HFFc6 (cell line): Measurements from ENCODE around the gene FUT3. TPM values are rescaled to one million over a fixed set of nuclear protein-coding genes. Genes with fewer than 3 reads are reported as not detected.
A peak's percentile ranks its signal among the peaks of the same experiment; 100 is the strongest.
"Not testable (repeated sequence)": the region's sequence is repeated elsewhere in the genome, so short reads cannot be mapped to it uniquely, and the experiment has no call there.

Source experiments
- DNase-seq: peaks from one replicate; pipeline ENCODE4 v3.0.0-alpha.2; 2018
- H3K27ac Mint-ChIP-seq: 2 replicates; pipeline ENCODE4 v1.8.0; 2020; ENCODE audit warnings: mild to moderate bottlenecking, mixed read lengths
- H3K27me3 Mint-ChIP-seq: 2 replicates; pipeline ENCODE4 v1.8.0; 2021; ENCODE audit warnings: mild to moderate bottlenecking, moderate library complexity, mixed read lengths; ENCODE audit not compliant: insufficient read depth
- H3K36me3 Mint-ChIP-seq: 2 replicates; pipeline ENCODE4 v1.8.0; 2021; ENCODE audit warnings: low read depth, mixed read lengths
- H3K4me1 Mint-ChIP-seq: 2 replicates; pipeline ENCODE4 v1.8.0; 2020; ENCODE audit warnings: low read depth, mixed read lengths
- H3K4me3 Mint-ChIP-seq: 2 replicates; pipeline ENCODE4 v1.8.0; 2020; ENCODE audit warnings: mild to moderate bottlenecking, moderate library complexity, mixed read lengths
- H3K9me3 Mint-ChIP-seq: 2 replicates; pipeline ENCODE4 v1.8.0; 2020; ENCODE audit warnings: mild to moderate bottlenecking, mixed read lengths
- total RNA-seq, 6 experiments: library from RNA; stranded (reverse); fragmentation: NEBNext Ultra II Directional; extraction: Animal tissue kit (Norgen Biotek cat#: 25700); gene quantifications; 2 replicates in 1 of 6; 3 replicates in 5 of 6; pipeline ENCODE4 v1.2.3, GENCODE V29; 2021
- TF ChIP-seq, protein P1 (sequence below): fragments of 200-600 bp; sonication (generic); IDR thresholded peaks from 2 replicates; pipeline ENCODE4 v1.5.0; 2021; ENCODE audit warnings: antibody characterized with exemption, mild to moderate bottlenecking

Gene FUT3
- total RNA-seq, 6 experiments from 2014 or later: not detected

DNA sequence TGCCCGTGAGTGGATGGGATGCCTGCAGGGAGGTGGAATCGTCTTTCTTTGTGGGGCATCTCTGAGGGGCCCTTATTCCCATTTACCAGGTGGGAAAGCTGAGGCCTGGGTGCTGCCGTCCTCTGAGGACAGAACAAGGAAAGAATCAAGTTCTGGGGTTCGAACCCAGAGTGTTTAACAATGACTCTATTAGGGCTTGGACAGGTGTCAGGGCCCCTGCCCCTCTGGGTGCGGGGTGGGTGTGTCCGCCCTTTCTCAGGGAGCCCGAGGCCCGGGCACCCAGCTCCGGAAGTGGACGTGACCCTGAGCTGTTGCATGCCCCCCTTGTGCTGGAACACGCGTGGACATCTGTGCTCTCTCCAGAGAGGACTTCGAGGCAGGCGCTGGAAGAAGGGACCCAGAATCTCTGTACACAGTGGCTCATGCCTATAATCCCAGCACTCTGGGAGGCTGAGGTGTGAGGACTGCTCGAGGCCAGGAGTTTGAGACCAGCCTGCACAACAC lies 41.6 kb upstream of the FUT3 start:
- no peaks in the 10 kb centered on the region for H3K9me3 Mint-ChIP-seq
- H3K4me3 Mint-ChIP-seq: no peak overlapping the region
- H3K27me3 Mint-ChIP-seq: peaks cover 11% of the 10 kb centered on the region
- H3K36me3 Mint-ChIP-seq: no peaks in the 10 kb centered on the region
- TF ChIP-seq, protein P1, sequence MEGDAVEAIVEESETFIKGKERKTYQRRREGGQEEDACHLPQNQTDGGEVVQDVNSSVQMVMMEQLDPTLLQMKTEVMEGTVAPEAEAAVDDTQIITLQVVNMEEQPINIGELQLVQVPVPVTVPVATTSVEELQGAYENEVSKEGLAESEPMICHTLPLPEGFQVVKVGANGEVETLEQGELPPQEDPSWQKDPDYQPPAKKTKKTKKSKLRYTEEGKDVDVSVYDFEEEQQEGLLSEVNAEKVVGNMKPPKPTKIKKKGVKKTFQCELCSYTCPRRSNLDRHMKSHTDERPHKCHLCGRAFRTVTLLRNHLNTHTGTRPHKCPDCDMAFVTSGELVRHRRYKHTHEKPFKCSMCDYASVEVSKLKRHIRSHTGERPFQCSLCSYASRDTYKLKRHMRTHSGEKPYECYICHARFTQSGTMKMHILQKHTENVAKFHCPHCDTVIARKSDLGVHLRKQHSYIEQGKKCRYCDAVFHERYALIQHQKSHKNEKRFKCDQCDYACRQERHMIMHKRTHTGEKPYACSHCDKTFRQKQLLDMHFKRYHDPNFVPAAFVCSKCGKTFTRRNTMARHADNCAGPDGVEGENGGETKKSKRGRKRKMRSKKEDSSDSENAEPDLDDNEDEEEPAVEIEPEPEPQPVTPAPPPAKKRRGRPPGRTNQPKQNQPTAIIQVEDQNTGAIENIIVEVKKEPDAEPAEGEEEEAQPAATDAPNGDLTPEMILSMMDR: peak; percentile 23; the same call in 1 of the 2 replicates
- no peak overlapping the region for H3K27ac Mint-ChIP-seq
- peaks cover 8% of the 10 kb centered on the region for H3K4me1 Mint-ChIP-seq
- no peak for DNase-seq

DNA sequence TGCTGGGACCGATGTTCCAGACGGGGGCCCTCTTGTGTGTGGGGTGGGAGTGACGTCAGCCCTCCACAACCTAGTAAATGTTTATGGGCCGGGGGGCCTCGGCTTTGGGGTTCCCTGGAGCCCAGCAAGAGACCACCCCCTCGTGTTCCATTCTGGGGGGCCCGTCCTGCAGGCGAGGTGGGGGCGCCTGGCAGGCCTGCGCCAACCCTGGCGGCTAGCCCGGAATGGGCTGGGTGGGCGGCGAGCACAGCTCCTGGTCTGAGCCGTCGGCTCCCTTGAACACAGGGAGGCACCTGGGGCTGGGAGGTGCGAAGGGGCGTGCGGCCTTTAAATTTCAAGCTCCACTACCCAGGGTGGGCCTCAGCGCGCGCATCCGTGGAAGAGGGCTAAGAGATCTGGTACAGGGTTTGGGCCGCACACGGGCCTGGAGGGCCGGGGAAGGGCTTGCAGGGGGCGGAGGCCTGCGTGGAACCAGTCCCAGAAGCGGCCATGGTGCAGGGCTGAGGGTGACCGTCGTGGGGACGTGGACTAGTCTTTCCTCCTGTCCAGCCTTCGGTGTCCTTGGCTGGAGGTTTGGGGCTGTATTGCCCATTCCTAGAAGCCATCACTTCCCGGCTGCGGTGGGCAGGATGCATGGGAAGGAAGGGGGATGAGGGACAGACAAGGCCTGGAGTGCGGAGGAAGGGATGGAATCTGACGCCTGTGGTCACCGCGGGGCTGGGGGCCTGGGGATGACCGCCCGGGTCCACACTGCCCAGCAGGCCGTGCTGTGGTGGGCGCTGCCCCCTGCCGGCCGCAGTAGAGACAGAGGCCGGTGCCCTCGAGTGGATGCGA lies 40.9 kb upstream of the FUT3 start:
- Mint-ChIP-seq H3K36me3 (no peaks in the 10 kb centered on the region), H3K27me3 (peaks cover 11% of the 10 kb centered on the region), H3K4me1 (peaks cover 8% of the 10 kb centered on the region), H3K27ac (no peak overlapping the region), H3K4me3 (no peak overlapping the region), H3K9me3 (no peaks in the 10 kb centered on the region)
- DNase-seq: no peak
- TF ChIP-seq, protein P1: peak; percentile 86

DNA sequence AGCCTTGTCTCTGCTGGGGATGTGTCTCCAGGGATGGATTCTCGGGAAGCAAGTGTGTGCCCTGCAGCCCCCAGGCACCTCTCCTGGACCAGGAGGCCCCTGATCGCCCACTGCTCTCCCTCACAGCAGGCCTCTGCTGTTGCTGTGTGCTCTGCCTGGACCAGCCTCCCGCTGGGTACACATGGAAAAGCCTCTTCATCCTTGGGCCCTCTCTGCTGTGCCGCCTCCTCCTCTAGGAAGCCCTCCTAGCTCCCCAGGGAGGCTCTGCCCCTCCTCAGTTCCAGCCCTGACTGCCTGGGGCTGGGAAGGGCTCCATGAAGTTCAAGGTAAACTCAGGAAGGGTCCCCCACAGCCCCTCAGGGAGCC lies 40.3 kb upstream of the FUT3 start:
- no peak overlapping the region for H3K4me3 Mint-ChIP-seq
- H3K27me3 Mint-ChIP-seq: peaks cover 13% of the 10 kb centered on the region
- TF ChIP-seq, protein P1: no peak
- H3K36me3 Mint-ChIP-seq: no peaks in the 10 kb centered on the region
- DNase-seq: no peak
- H3K9me3 Mint-ChIP-seq: no peaks in the 10 kb centered on the region
- H3K27ac Mint-ChIP-seq: no peak overlapping the region
- peaks cover 8% of the 10 kb centered on the region for H3K4me1 Mint-ChIP-seq

DNA sequence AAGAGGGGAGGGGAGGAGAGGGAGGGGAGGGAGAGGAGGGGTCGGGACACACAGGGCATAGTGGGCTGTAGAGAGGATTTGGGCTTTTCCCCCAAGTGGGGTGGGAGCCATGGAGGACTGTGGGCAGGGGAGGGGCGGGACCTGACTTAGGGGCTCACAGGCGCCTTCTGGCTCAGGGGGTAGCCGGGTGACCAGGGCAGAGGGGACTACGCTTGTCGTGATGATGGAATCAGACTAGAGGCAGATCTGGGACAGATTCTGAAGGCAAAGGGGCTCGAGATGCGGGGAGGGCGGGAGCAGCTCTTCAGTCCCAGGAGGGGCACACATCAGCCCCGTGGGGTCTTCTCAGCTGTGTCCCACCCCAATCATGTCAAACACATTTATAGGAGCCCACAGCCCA lies 38.9 kb upstream of the FUT3 start:
- H3K36me3 Mint-ChIP-seq: no peaks in the 10 kb centered on the region
- H3K4me3 Mint-ChIP-seq: no peak overlapping the region; the same call in 1 of the 2 replicates
- no peak overlapping the region for H3K27ac Mint-ChIP-seq
- TF ChIP-seq, protein P1: no peak
- DNase-seq: no peak
- no peaks in the 10 kb centered on the region for H3K9me3 Mint-ChIP-seq
- peaks cover 8% of the 10 kb centered on the region for H3K4me1 Mint-ChIP-seq
- peaks cover 19% of the 10 kb centered on the region for H3K27me3 Mint-ChIP-seq

DNA sequence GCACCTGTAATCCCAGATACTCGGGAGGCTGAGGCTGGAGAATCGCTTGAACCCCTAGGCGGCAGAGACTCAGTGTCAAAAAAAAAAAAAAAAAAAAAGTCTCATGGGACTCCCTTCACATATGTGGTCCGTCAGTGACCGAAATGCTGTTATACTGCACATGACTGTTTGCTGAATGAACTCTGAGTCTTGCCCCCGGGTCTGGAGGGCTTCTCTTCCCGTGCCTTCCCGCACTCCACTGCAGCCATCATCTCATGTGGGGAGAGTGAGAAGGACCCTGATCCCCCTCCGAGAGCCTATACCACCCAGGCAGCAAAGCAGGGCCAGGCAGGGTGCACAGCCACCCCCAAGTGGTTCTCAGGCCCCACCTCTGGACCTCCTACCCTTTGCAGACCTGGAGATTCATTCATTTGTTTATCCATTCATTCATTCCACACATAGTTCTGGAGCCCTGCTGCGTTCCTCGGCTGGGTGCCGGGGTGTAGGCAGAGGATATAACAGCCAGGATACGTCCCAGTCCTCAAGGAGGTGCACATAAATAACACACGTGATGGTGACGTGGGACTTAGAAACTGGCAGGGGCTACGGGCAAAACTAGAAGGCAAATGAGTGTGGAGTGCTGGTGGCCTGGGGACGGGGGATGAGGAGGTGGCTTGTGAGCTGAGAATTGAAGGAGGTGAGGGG lies 38.2 kb upstream of the FUT3 start:
- Mint-ChIP-seq H3K27me3 (peaks cover 19% of the 10 kb centered on the region), H3K9me3 (no peaks in the 10 kb centered on the region), H3K27ac (no peak overlapping the region; the same call in 1 of the 2 replicates), H3K36me3 (no peaks in the 10 kb centered on the region), H3K4me3 (peak overlapping the region; percentile 25), H3K4me1 (peaks cover 8% of the 10 kb centered on the region)
- TF ChIP-seq, protein P1: no peak
- peak; percentile 20 for DNase-seq

DNA sequence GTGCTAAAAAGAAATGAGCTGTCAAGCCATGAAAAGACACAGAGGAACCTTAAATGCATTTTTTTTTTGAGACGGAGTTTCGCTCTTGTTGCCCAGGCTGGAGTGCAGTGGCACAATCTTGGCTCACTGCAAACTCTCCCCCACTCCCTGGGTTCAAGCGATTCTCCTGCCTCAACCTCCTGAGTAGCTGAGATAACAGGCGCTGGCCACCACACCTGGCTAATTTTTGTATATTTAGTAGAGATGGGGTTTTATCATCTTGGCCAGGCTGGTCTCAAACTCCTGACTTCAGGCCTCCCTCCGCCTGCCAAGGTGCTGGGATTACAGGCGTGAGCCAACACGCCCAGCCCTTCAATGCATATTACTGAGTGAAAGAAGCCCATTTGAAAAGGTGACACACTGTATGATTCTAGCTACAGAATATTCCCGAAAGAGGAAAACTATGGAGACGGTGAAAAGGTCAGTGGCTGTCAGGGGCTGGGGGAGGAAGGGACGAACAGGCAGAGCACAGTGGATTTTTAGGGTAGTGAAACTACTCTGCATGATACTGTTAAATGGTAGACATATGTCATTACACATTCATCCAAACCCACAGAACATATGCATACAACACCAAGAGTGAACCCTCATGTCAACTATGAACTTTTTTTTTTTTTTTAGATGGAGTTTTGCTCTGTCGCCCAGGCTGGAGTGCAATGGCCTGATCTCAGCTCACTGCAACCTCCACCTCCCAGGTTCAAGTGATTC lies 33.0 kb upstream of the FUT3 start:
- not testable (repeated sequence) for H3K4me1 Mint-ChIP-seq, H3K36me3 Mint-ChIP-seq, H3K9me3 Mint-ChIP-seq, H3K27ac Mint-ChIP-seq, DNase-seq, H3K4me3 Mint-ChIP-seq
- H3K27me3 Mint-ChIP-seq: peaks cover 19% of the 10 kb centered on the region

DNA sequence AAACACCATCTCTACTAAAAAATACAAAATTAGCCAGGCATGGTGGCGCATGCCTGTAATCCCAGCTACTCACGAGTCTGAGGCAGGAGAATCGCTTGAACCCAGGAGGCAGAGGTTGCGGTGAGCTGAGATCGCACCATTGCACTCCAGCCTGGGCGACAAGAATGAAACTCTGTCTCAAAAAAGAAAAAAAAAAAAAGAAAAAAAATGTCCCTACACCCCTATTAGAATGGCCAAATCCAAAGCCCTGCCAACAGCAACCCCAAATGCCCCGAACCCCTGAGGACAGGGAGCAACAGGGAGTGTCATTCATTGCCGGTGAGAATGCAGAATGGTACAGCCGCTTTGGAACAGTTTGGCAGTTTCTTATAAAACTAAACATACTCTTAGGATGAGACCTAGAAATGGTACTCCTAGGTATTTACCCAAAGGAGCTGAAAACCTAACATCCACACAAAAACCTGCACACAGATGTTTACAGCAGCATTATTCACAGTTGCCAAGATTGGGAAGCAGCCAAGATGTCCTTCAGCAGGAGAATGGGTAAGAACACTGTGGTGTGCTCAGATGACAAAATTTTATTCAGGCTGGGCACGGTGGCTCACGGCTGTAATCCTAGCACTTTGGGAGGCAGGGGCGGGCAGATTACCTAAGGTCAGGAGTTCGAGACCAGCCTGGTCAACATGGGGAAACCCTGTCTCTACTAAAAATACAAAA lies 32.1 kb upstream of the FUT3 start:
- not testable (repeated sequence) for H3K36me3 Mint-ChIP-seq, H3K27ac Mint-ChIP-seq, DNase-seq, H3K4me1 Mint-ChIP-seq, H3K4me3 Mint-ChIP-seq, H3K9me3 Mint-ChIP-seq
- peaks cover 25% of the 10 kb centered on the region for H3K27me3 Mint-ChIP-seq
